NT2/D1 (cell line): ENCODE results near the gene HCN2.

Experiments
- SUZ12 ChIP-seq: IDR thresholded peaks from 2 replicates; pipeline ENCODE4 v1.6.1; 2011; ENCODE audit not compliant: insufficient read length, insufficient read depth; ENCODE audit errors: extremely low read depth
- YY1 ChIP-seq: IDR thresholded peaks from 2 replicates; pipeline ENCODE4 v1.6.1; 2011; ENCODE audit not compliant: insufficient read length, insufficient read depth

GRCh38 chr19:547836-548720 is 41.6 kb upstream of the HCN2 start:
- no peak for TF ChIP-seq YY1
- TF ChIP-seq SUZ12 = no peak
